ENCODE results near the gene CNOT1. TPM values are rescaled to one million over a fixed set of nuclear protein-coding genes. Genes with fewer than 3 reads are reported as not detected.

Gene CNOT1
- total RNA-seq, 1 experiment from 2014 or later: 156 TPM

DNA sequence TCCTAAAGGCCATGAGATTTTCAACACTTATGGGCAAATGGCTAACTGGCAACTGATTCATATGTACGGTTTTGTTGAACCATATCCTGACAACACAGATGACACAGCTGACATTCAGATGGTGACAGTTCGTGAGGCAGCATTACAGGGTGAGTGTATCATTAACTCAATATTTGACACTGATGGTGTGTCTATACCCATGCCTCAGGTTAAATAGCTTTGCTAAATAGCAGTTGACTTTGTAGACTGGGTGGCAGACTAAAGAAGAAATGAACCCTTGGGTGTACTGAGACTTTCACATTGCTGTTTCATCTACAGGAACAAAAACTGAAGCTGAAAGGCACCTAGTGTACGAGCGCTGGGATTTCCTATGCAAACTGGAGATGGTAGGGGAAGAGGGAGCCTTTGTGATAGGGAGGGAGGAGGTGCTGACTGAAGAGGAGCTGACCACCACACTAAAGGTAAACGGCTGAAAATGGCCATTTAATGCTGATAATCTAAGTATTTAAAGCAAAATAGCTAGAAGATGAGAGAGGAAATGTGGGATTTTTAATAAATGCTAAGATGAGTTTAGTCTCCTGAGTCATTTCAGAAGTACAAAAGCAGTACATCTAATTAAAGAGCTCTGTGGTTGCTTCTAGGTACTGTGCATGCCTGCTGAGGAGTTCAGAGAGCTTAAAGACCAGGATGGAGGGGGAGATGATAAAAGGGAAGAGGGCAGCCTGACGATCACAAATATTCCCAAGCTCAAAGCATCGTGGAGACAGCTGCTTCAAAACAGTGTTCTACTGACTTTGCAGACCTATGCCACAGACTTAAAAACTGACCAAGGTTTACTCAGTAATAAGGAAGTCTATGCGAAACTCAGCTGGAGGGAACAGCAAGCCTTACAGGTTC lies 111.3 kb downstream of the CNOT1 start:
- DNase-seq (ENCODE audit: low spot score): no peak

DNA sequence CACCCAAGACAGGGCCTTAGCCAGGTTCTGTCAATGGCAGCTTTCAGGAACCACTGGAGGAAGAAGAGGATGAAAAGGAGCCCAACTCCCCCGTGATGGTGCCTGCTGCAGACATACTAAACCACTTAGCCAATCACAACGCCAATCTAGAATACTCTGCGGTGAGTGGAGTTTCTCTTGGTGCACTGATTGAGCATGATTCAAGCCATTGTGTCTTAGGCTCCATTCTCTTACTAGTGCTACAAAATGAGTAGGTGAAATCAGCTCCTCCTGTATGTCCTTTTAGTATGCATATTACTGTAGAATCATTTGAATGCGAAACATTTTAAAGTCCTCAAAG lies 112.9 kb downstream of the CNOT1 start:
- no peak for DNase-seq (ENCODE audit: low spot score)

DNA sequence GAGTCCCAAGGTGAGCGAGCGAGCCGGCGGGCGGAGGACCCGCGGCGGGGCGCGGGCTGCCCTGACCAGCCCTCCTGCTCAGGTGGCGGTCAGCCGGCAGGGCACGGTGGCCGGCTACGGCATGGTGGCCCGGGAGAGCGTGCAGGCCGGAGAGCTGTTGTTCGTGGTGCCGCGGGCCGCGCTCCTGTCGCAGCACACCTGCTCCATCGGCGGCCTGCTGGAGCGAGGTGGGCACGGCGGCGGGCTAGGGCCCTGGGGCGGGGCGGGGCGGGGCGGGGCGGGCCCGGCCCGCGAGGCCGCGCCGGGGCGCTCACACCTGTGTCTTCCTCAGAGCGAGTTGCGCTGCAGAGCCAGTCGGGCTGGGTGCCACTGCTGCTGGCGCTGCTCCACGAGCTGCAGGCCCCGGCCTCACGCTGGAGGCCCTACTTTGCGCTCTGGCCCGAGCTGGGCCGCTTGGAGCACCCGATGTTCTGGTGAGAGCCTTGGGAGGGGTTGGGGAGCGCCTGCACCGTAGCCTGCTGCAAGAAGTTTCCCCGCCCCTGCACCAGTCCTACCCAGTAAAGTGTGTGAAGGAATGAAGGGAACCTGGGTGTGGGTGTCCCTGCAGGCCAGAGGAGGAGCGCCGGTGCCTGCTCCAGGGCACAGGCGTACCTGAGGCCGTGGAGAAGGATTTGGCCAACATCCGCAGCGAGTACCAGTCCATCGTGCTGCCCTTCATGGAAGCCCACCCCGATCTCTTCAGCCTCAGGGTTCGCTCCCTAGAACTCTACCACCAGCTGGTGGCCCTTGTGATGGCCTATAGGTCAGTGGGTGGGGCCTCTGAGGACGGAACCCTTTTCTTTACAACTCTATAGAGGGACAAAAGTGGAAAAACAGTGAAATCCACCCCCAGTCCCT lies 113.5 kb downstream of the CNOT1 start:
- peak; percentile 69 for DNase-seq (ENCODE audit: low spot score)

DNA sequence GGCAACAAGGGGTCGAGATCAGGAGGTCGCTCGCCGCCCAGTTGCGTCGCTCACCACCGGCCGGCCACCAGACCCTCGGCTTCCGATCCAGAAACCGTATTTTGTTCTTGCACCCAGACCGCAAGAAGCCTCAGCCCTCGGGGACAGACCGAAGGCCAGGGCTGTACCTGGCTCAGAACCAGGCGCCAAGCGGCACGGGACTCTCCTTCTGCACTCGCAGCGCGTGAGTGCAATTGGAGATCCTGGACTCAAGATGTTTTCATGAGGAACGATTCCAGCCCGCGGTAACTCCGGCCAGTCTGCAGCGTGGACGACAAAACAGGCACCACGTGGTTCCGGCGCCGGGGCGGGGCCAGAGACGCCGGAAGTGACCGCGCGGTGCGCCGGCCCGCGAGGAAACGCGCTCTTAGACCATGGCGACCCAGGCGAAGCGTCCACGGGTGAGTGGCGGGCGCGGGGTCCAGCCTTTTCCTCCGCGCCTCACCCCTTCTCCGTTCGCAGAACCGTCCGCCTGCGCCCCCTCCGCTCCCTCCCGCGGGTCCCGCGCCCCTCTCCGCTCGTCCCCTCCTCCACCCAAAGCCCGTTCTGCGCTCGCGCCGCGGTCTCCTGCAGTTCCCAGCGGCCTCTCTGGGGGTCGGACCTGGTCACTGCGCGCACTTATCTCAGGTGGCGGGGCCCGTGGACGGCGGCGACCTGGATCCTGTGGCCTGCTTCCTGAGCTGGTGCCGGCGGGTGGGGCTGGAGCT lies 114.3 kb downstream of the CNOT1 start, which contains the start of gene SETD6:
TSS of gene SETD6 (plus strand) at position 393 of the 746 bp plus-strand sequence. CDS start at position 414, 21 bp downstream.
- peak; percentile 90 for DNase-seq (ENCODE audit: low spot score)

DNA sequence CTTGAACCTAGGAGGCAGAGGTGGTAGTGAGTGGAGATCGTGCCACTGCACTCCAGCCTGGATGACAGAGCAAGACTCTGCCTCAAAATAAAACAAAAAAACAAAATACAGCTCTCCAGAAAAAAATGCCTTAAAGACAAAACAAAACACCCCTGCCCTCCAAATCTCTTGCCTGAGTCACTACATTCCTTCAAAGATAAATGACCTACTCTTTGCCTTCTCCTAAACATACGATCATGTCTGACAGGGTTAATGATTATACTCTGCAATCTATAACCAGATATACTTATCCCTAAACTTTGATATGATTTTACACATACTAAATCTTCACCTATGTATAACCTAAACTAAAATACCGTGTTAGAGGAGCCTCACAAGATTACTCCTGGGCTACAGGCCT lies 115.8 kb downstream of the CNOT1 start:
- DNase-seq (ENCODE audit: low spot score): no peak

DNA sequence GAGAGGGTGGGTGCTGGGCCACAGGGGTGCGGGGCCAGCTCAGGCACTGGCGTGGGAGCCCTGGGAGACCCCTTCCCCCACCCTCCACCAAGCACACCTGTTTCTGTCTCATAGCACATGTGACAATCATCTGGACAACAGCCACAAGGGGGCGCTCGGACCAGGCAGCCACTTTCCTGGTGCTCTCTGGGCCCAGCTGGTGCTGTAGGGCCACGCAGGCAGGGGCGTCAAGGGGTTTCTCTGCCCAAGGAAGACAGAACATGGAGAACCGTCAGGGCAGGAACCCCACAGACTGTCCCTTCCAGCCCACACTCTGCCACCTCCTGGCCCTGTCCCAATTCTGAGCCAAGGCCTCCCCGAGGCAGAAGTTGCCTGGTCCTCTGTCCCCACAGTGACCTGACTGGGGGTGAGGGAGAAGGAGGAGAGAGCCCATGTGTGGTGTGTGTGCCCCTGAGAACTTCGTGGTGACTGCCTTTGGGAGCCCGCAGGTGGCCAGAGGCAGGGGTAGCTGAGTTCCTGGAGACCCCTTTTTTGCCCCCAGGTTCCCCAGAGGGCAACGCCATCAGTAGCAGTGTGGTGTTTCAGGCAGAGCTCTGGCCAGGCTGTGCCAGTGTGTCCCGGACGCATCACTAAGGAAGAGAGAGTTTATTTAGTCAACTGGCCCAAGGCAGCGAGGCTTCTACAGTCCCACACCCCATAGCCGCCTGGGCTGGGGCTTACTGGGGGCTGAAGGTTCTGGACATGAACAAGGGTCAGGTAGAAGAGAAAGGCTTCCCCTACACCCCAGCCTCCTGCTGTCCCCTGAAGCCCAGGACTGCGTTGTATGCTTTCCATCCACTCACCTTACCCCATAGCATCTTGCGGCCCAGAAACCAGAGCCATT lies 117.5 kb downstream of the CNOT1 start:
- DNase-seq (ENCODE audit: low spot score): peak; percentile 81

DNA sequence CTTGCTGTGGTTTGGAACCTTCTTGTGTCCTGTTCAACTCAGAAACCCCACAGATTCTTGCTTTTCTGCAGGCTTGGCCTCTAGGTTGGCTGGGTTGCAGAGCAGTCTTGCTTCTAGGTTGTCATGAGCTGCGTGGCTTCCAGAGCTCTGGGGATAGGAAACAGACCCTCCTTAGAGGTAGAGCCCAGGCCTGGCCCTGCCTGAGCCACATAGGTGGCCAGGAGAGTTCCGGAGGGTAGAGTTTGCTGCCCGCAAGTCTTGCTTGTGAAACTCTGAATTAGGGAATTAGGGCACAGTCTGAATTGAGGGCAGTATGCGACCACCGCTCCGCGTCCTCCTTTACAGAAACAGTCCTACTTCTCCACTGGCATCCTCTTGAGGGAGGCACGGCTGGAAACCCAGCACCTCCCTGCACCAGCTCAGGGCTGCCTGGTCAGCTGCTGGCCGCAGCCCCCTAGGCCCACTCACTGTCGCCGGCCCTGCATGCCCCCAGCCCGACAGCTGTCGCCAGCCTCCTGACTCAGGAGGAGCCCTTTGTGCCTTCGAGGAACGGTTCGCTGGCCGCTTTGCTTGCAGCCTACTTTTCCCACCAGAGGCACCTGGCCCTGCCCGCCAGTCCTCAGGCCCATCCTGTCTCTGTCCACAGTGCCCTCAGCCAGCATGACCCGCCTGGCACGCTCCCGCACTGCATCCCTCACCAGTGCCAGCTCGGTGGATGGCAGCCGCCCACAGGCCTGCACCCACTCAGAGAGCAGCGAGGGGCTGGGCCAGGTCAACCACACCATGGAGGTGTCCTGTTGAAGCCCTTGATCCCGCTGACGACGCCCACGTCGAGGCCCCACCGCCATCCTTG lies 118.6 kb downstream of the CNOT1 start:
- no peak for DNase-seq (ENCODE audit: low spot score)

DNA sequence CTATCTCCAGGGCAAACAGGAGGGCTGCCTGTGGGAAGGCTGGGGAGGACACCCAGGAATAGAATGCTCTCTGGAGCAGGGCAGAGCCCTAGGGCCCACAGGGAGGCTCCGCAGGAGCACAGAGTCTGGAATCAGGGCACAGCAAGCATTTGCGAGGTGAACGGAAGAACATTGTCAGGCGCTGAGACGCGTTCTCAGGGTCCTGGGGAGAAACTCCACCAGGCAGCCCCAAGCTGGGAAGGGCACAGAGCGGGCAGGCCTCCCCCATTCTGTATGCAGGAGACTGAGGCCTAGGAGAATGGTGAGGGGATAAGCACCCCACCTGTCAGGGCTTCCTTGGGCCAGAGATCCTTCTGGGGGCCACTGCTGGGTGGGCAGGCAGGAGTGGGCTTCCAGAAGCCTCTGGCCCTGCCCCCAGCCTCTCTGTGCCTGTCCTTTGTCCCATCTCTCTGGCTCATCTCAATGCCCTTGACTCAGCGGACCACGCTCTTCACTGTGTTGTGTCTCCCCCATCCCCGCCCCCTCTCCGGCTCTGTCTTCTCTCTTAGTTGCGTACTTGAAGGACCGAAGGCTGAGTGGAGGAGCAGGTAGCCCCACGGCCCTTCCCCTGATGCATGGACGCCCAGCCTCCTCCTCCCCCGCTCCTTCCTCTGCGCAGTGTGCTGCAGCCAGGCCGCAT lies 119.4 kb downstream of the CNOT1 start:
- no peak for DNase-seq (ENCODE audit: low spot score)

DNA sequence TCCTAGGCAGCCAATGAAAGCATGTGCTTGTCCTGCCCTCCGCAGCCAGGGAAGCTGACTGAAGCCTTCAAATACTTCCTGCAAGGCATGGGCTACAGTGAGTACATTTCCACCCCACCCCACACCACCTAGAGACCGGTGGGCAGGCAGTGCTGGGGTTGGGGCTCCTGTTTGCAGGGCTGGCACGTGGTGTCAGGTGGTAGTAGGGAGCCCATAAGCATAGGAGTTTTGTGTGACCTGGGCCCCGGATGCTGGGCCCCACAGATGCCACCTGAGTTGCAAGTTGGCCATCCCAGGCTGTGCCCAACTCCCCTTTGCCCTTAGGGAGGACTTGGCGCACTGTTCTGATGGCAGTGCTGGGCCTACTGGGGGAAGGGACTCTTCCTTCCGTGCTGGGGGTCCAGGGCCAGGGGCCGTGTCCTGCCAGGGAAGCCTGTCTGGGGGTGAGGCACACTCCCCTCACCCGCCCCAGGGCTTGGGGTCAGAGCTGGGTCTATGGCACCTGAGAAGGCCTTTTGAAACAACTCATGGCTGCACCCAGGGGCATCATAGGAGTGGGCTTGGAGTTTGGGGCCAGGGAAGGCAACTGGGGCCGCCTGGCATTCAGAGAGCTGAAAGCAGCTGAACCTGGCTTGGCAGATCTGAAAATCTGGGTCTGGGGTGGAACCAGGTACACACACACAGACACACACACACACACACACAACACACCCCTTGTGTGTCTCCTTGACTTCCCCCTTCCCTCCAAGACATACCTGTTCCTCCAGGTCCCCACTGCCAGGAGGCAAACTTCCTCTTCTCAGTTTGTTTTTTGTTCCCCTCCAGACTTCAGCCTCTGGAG lies 120.2 kb downstream of the CNOT1 start:
- no peak for DNase-seq (ENCODE audit: low spot score)

DNA sequence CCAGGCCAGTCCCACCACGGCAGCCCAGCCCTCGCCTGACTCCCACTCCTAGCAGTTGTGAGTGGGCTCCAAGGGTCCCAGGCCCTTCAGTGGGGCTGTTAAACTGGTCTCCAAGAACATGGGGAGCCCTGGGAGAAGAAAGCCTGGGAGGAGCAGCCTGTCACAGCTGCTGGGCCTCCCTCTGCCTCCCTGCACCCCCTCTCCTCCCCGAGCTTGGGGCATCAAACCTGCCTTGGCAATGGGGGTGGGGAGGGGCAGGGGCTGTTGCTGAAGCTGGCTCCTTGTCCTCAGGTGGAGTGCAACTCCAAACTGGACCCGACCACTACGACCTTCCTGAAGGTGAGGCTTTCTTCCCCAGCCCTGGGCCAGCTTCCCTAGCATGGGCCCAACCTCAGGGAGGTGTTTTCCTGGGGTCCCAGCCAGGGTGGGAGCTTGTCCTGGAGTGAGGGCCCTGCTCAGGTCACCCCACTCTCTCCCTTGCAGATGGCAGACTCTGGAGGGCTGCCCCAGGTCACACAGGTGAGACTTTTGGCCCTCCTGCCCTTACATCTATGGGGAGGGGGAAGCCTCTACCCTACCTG lies 120.9 kb downstream of the CNOT1 start:
- DNase-seq (ENCODE audit: low spot score): no peak

DNA sequence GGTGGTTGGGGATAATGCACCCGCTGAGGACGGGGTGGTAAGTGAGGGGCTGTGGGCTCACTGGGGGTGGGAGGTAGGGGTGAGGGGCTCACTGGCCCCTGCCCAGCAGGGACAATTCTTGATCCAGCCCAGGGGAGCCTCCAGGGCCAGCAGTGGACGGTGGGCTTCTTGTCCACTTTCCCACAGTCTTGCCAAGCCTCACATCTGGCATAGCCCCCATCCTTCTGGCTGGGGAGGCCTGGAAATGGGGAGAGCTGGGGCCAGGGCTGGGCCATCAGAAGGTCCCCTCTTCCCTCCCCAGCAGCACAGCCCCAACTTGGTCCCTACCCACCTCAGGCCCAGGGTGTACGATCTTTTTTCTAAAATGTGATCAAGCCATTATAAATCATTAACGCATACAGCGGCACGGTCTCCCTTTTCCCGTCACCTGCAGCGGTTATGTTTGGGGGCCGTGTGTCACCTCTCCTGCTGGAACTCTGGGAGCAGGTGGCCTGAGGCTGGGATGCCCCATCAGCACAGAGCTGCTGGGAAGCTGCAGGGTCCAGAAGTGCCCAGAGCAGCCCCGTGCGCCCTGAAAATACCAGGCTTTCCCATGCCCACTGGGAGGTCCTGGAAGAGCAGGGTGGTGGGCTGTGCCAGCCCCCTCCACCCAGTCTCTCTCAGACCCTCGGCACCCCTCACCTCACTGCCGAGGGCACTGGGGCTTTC lies 121.5 kb downstream of the CNOT1 start:
- no peak for DNase-seq (ENCODE audit: low spot score)

DNA sequence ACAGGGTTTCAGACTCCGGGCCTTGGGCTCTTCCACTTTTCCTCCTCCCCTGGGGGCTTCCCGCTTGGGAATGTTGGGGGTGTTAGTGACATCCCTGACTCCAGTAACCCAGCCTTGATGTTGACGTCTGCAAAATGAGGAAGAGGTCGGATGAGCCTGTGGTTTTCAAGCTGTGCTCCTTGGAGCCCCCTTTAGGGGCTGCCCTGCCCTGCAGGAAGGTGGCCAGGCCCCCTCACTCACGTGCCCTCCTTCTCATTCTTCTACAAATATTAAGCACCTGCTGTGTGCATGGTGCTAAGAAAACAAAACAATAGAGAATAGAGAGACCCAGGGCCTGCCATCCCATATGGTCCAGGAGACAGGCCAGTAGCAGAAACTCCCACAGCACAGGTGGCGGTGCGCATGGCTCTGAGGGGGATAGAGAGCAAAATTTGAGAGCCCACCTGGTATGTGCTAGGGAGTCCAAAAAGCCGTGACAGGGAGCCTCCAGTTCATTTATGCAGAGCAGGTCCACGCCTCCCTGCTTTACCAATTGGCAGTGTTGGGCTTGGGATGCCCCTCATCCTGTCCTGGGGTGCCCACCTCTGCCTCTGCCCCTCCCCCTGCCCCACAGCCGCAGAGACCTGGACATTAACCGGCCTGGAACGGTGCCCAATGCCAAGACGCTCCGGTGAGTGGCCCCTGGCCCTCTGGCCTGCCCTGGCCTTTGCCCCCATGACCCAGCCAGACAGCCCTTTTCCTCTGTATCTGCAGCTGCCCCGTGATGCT lies 122.2 kb downstream of the CNOT1 start:
- DNase-seq (ENCODE audit: low spot score): no peak

DNA sequence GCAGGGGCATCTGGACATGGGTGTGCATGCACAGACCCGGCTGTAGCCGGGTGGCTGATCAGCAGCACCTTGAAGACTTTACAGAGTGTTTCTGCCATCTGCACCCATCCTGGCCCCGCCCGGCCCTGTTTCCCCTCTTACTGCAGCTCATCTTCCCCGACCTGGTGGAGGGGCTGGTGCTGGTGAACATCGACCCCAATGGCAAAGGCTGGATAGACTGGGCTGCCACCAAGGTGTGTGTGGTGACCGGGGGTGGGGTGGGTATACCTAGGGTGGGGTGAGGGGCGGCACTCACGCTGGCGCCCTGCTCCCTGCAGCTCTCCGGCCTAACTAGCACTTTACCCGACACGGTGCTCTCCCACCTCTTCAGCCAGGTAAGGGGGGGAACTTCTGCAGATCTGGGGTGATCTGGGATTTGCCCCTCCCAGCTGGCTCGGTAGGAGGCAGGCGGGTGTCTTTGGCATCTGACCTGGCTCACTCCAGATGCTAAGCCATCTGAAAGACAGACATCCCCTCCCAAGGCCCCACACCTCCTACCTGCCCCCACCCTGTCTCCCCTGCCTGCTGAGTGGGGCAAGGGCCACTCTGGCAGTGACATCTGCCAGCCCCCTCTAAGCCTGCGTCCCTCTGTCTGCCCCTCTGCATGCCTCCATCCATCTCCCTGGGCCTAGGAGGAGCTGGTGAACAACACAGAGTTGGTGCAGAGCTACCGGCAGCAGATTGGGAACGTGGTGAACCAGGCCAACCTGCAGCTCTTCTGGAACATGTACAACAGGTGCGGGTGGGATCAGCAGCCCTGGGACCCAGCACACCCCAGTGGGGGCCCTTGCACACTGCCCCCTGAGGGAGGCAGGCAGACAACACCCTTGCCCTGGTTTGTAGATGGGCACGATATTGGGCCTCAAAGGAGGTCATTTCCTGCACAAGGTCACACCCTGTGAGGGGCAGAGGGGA lies 123.1 kb downstream of the CNOT1 start:
- no peak for DNase-seq (ENCODE audit: low spot score)

DNA sequence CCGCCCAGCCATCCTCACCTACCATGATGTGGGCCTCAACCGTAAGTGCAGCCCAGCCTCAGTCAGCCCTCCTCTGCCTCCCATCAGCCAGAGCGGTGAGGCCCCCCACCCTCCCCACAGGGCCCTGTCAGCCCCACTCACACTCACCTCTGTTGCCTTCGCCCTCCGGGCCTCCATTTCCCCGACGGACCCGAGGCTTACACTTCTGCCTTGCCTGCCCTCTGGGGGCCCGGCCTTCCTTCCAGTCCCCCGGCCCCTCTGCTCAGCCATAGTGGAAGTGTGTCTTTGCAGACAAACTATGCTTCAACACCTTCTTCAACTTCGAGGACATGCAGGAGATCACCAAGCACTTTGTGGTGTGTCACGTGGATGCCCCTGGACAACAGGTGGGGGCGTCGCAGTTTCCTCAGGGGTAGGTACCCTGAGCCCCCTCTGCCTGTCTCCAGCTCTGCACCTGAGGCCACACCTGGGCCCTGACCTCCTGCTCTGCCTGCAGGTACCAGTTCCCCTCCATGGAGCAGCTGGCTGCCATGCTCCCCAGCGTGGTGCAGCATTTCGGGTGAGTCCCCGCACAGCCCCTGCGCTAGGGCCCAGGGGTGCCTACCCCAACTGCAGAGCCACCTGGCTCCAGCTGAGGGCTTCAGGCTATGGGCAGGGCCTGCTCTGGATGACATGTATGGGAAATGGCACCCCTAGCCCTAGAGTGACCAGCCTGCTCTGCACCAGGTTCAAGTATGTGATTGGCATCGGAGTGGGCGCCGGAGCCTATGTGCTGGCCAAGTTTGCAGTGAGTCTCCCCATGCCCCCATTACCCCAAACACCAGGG lies 125.5 kb downstream of the CNOT1 start:
- no peak for DNase-seq (ENCODE audit: low spot score)
